Heart left ventricle (tissue), 16 donors: ENCODE measurements around the gene PGM2. TPM values are rescaled to one million over a fixed set of nuclear protein-coding genes. Genes with fewer than 3 reads are reported as not detected.

Experiments used
- ATAC-seq, 4 donors: fragments of 200-7000 bp; cut with Tn5 transposase; one replicate each; pipeline ENCODE4 v1.9.1; 2020 to 2022; ENCODE audit warnings: moderate library complexity in 4 of 4, mild to moderate bottlenecking in 3 of 4, moderate number of reproducible peaks in 1 of 4
- DNase-seq, 5 donors: peaks; one replicate each; pipeline ENCODE4 v3.0.0-alpha.2; 2020
- H3K27ac ChIP-seq, 12 donors: fragments of 200-600 bp; sonication (generic) in 4 of 12; one replicate each; pipeline versions ENCODE4 v1.5.0 to v1.8.0; 2016 to 2022; ENCODE audit warnings: mild to moderate bottlenecking in 2 of 12
- H3K27me3 ChIP-seq, 9 donors: fragments of 200-600 bp; sonication (generic) in 2 of 9; one replicate each; pipeline versions ENCODE4 v1.5.1 to v1.8.0; 2016 to 2022; ENCODE audit warnings: mild to moderate bottlenecking in 3 of 9
- H3K36me3 ChIP-seq, 9 donors: fragments of 200-600 bp; sonication (generic) in 2 of 9; one replicate each; pipeline versions ENCODE4 v1.5.0 to v1.8.0; 2018 to 2022; ENCODE audit warnings: mild to moderate bottlenecking in 2 of 9
- H3K4me1 ChIP-seq, 12 donors: fragments of 200-600 bp; sonication (generic) in 4 of 12; one replicate each; pipeline versions ENCODE4 v1.5.0 to v1.8.0; 2016 to 2022; ENCODE audit warnings: mild to moderate bottlenecking in 3 of 12
- H3K4me3 ChIP-seq, 12 donors: fragments of 200-600 bp; sonication (generic) in 4 of 12; one replicate each; pipeline versions ENCODE4 v1.5.0 to v1.8.0; 2017 to 2022; ENCODE audit warnings: mild to moderate bottlenecking in 9 of 12, moderate library complexity in 4 of 12
- H3K9me3 ChIP-seq, 12 donors: fragments of 200-600 bp; sonication (generic) in 4 of 12; one replicate each; pipeline versions ENCODE4 v1.5.0 to v1.8.0; 2016 to 2022; ENCODE audit warnings: mild to moderate bottlenecking in 1 of 12
- CTCF ChIP-seq, 12 donors: fragments of 200-600 bp; sonication (generic) in 4 of 12; IDR thresholded peaks; one replicate each; pipeline versions ENCODE4 v1.5.0 to v1.8.0; 2018 to 2022; ENCODE audit warnings: antibody characterized with exemption in 12 of 12, mild to moderate bottlenecking in 5 of 12
- POLR2A ChIP-seq, 2 donors: fragments of 450-650 bp; IDR thresholded peaks; one replicate each; pipeline ENCODE4 v1.6.1; 2017; ENCODE audit warnings: antibody characterized with exemption in 2 of 2, mild to moderate bottlenecking in 2 of 2, moderate library complexity in 2 of 2
- WGBS, 4 donors: extraction: QIAGEN DNeasy Blood & Tissue Kit in 2 of 4; methylation state at CpG; one replicate each; pipeline versions ENCODE4 v1.1.5 to v1.1.7; 2013 to 2018; 5-methylcytosine and 5-hydroxymethylcytosine counted together
- intact Hi-C, 10 donors: fragments of 100-400 bp; cut with DNase I; formaldehyde crosslinking; loops; one replicate each; pipeline versions ENCODE4 v1.11.1 to v1.14.2; 2022
- polyA plus RNA-seq, 2 donors: library from polyadenylated mRNA; stranded (reverse); fragments of 200-250 nt; gene quantifications; one replicate each; pipeline ENCODE4 v1.2.3, GENCODE V29; 2013
- total RNA-seq, 9 donors: library from RNA; depleted of rRNA in 2 of 9; stranded (reverse); fragments of >200 nt in 2 of 9; fragmentation: NEBNext Ultra II Directional in 3 of 9; extraction: Animal tissue kit (Norgen Biotek cat#: 25700) in 3 of 9; gene quantifications; one replicate each; pipeline versions ENCODE4 v1.1.0 to v1.2.4, GENCODE V29; 2016 to 2023
- donor health status: ischemic (EF 13 %, LVEDD 7.1; RV severe dilation, severe dysfunction).
- donor health status: healthy with polysubstance abuse.
- donor health status: DM: no; HTN: yes; CAD: no.
- donor health status: DM: no; HTN: no; CAD: no.
- donor health status: ischemic (EF 25% LVEDD 6.9; RV normal size, moderate dysfunction).
- donor health status: ischemic (EF 25% LVEDD 5.7; RV mildly dilated, moderate dysfunction).
- donor health status: healthy.
- donor health status: DM: yes; HTN: yes; CAD: no.
- donor health status: ischemic (EF 35%, LVEDD 5.7; RV mildly dilated, moderate dysfunction).
- donor health status: nonischemic (EF 11% LVEDD 7.7; RV severe dilation, severe dysfunction).
- donor health status: DM: yes; HTN: yes; CAD: no.
- donor health status: PGD.
- donor health status: ischemic (EF 29% LVEDD 5.4; RV normal size, mild dysfunction).
- donor health status: nonischemic (EF 23%, LVEDD 6.1; RV moderate dilation, normal function).

The PGM2 gene
- total and polyA plus RNA-seq, 11 donors: 3.3 to 18.4 (median 8.5) TPM

- H3K4me1 ChIP-seq: peaks cover 0 to 24% (median 6%) of the 10 kb centered on the region in 12 donors
- H3K9me3 ChIP-seq: no peaks in the 10 kb centered on the region
- H3K27me3 ChIP-seq: no peaks in the 10 kb centered on the region
- peaks cover 0 to 97% (median 83%) of the 10 kb centered on the region in 9 donors for H3K36me3 ChIP-seq
- TF ChIP-seq CTCF (IDR thresholded peaks at IDR 0.05): no peak
- TF ChIP-seq POLR2A (IDR thresholded peaks at IDR 0.05): no peak
- intact Hi-C loops: no loop called here
- no peak for DNase-seq
- WGBS, 4 donors: 77 to 89% (median 80%) methylated on average over 6 of the region's 6 CpGs
- H3K27ac ChIP-seq: no peak overlapping the region
- ATAC-seq: no peak
- no peak overlapping the region for H3K4me3 ChIP-seq
Observed at GRCh38 chr4:37835806-37836205, 9.3 kb downstream of the PGM2 start.

GRCh38 chr4:37836274-37836673, 9.8 kb downstream of the PGM2 start:
- no peaks in the 10 kb centered on the region for H3K27me3 ChIP-seq
- ATAC-seq (no peak), DNase-seq (no peak)
- 83 to 91% (median 87%) methylated on average over 10 of the region's 10 CpGs for WGBS, 4 donors
- no peaks in the 10 kb centered on the region for H3K9me3 ChIP-seq
- H3K36me3 ChIP-seq: peaks cover 0 to 96% (median 80%) of the 10 kb centered on the region in 9 donors
- H3K4me1 ChIP-seq: peaks cover 0 to 24% (median 6%) of the 10 kb centered on the region in 12 donors
- no peak overlapping the region for H3K27ac ChIP-seq
- H3K4me3 ChIP-seq: no peak overlapping the region
- TF ChIP-seq CTCF (IDR thresholded peaks at IDR 0.05) (no peak), POLR2A (IDR thresholded peaks at IDR 0.05) (no peak)
- intact Hi-C loops: no loop called here

GRCh38 chr4:37836838-37837440, 10.5 kb downstream of the PGM2 start:
- H3K27me3 ChIP-seq: no peaks in the 10 kb centered on the region
- H3K9me3 ChIP-seq: no peaks in the 10 kb centered on the region
- H3K4me3 ChIP-seq: no peak overlapping the region
- H3K4me1 ChIP-seq: peaks cover 0 to 24% (median 6%) of the 10 kb centered on the region in 12 donors
- peaks cover 0 to 96% (median 80%) of the 10 kb centered on the region in 9 donors for H3K36me3 ChIP-seq
- peak in 1 of 4 donors; percentile 16 for ATAC-seq
- TF ChIP-seq POLR2A (IDR thresholded peaks at IDR 0.05): no peak
- no peak for TF ChIP-seq CTCF (IDR thresholded peaks at IDR 0.05)
- no peak for DNase-seq
- H3K27ac ChIP-seq: peak overlapping the region in 8 of 12 donors; percentile 3 to 60 (median 30)
- WGBS, 4 donors: 72 to 86% (median 76%) methylated on average over 4 of the region's 4 CpGs
- intact Hi-C loops: no loop called here

- DNase-seq (peak in 1 of 5 donors; percentile 7), ATAC-seq (peak in 2 of 4 donors; percentile 63 to 79)
- Histone ChIP-seq H3K4me3 (no peak overlapping the region), H3K9me3 (no peaks in the 10 kb centered on the region), H3K27me3 (no peaks in the 10 kb centered on the region), H3K27ac (peak overlapping the region in 8 of 12 donors; percentile 3 to 60 (median 36)), H3K36me3 (peaks cover 0 to 96% (median 78%) of the 10 kb centered on the region in 9 donors), H3K4me1 (peaks cover 0 to 24% (median 6%) of the 10 kb centered on the region in 12 donors)
- 43 to 51% (median 47%) methylated on average over 2 of the region's 2 CpGs for WGBS, 4 donors
- intact Hi-C loops: no loop called here
- TF ChIP-seq CTCF (IDR thresholded peaks at IDR 0.05) (no peak), POLR2A (IDR thresholded peaks at IDR 0.05) (peak in 1 of 2 donors; percentile 10)
Observed at GRCh38 chr4:37837446-37837845, 11.0 kb downstream of the PGM2 start.
